Activated naive CD8-positive, alpha-beta T cell treated with anti-CD3 and anti-CD28 coated beads, Interleukin-2, amount 50 U/mL, for 16 hours (primary cell): ENCODE data around the gene GTF2IRD1.
"Not testable (repeated sequence)": the region's sequence is repeated elsewhere in the genome, so short reads cannot be mapped to it uniquely, and the experiment has no call there.

Source experiments
- DNase-seq: peaks from one replicate; pipeline ENCODE4 v3.0.0-alpha.2; 2020; ENCODE audit warnings: low read depth, low spot score

Gene GTF2IRD1

GRCh38 chr7:74599244-74599643 lies 145.5 kb downstream of the GTF2IRD1 start:
- DNase-seq = no peak

DNA sequence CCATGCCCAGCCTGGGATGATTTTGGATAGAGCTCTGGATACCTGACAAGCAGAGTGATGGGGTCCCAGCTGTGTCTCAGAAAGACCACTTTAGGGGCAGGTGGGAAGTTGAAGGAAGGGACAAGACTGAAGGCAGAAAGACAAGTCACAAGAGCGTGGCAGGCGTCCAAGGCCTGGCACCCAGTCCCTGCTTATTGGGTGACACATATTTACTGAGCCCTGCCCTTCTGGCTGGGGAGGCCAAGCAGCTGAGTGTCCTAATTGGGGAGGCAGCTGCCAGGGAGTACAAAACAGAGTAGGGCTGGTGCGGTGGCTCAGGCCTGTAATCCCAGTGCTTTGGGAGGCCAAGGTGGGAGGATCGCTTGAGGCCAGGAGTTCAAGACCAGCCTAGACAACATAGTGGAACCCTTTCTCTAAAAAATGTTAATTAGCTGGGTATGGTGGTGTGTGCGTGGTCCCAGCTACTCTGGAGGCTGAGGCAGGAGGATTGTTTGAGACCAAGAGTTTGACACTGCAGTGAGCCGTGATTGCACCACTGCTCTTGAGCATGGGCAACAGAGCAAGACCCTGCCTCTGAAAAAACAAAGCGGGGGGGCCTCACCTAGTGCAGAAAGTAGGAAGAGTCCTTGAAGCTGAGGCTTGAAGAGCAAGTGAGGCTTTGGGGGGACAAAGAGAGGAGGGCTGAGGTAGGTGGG lies 150.8 kb downstream of the GTF2IRD1 start:
- no peak for DNase-seq

GRCh38 chr7:74606101-74606908 lies 152.6 kb downstream of the GTF2IRD1 start:
- DNase-seq = peak; percentile 6

- no peak for DNase-seq
These were observed 153.3 kb downstream of the GTF2IRD1 start for GRCh38 chr7:74606909-74607510.

GRCh38 chr7:74612015-74612829 lies 158.5 kb downstream of the GTF2IRD1 start:
- no peak for DNase-seq

- DNase-seq = no peak
These were observed 162.5 kb downstream of the GTF2IRD1 start for GRCh38 chr7:74615933-74616780.

- no peak for DNase-seq
These were observed 163.6 kb downstream of the GTF2IRD1 start for GRCh38 chr7:74617180-74617744.

DNA sequence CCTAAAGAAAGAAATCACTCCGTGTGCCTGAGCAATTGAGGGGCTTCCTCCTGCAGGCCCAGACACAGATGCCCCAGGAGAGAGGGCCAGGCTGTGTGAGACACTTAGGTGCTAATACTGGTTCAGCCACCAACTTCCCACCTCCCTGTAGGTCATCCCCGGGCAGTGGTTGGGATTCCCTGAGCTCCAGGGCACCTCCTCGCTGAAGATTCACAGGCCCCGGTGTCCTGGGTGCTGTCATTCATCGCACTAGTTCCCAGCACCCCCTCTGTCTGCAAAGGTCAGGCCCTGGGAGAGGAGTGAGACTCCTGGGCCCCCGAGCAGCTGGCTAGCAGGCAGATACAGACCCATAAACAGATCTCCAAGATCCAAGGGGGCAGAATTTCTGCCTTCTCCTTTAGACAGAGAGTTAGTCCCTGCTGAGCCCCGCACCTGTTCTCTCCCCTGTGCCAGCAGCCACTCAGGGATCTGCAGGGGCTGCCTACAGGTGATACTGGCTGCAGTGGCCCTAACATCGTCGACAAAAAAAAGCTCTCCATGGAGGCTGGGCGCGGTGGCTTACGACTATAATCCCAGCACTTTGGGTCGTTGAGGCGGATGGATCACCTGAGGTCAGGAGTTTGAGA lies 165.6 kb downstream of the GTF2IRD1 start:
- no peak for DNase-seq

GRCh38 chr7:74622228-74622749 lies 168.6 kb downstream of the GTF2IRD1 start:
- no peak for DNase-seq

- no peak for DNase-seq
These were observed 169.4 kb downstream of the GTF2IRD1 start for GRCh38 chr7:74623135-74623534.

DNA sequence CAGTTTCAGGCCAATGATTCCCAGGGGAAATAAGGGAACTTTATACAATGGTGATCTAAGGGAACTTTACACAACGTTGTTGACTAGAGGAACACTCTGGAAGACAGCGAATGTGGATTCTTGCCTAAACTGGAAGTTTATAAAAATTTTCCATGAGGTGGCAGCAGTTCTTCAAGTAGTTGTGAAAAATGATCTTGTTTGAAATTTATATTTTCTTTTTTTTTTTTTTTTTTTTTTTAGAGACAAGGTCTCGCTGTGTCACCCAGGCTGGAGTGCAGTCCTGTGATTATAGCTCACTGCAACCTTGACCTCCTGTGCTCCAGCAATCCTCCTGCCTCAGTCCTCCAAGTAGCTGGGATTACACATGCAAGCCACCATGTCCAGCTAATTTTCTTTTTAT lies 171.7 kb downstream of the GTF2IRD1 start:
- no peak for DNase-seq

DNA sequence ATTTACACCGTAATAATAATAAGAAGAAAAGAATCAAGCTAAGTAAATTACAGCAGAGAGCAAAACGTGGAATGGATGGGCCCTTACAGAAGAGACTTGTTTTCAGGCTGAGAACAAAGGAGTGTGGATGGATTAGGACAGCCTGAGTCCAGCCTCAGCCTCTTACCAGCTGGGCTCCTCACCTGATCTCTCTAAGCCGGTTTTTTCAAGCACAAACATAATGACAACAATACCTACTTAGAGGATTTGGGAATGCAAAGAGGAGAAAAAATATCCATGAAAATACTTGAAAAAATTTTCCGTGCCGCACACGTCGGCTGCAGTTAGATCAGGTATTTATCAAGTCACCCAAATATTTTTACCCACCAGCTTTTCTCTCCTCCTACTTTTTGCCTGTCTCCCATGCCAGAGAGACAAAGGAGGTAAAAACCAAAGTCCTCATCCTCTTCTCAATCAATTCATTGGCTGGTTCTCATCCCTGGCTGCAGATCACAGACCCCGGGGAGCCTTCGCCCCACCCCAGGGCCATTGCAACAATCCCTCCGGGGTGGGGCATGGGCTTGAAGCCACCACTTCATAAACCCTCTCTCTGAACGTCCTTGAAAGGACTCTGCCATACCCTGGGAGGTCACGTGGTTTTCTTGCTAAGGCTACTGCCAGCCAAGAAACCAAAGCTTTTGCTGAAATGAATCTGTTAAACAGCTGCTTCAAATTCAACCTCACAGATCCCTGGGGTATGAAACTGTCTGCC lies 174.1 kb downstream of the GTF2IRD1 start:
- DNase-seq = no peak

- DNase-seq = no peak
These were observed 178.8 kb downstream of the GTF2IRD1 start for GRCh38 chr7:74632505-74632904.

- DNase-seq = no peak
These were observed 179.8 kb downstream of the GTF2IRD1 start for GRCh38 chr7:74633451-74633921.

- no peak for DNase-seq
These were observed 184.0 kb downstream of the GTF2IRD1 start for GRCh38 chr7:74637745-74638144.

- DNase-seq = peak; percentile 76
These were observed 196.3 kb downstream of the GTF2IRD1 start for GRCh38 chr7:74650055-74650454.

DNA sequence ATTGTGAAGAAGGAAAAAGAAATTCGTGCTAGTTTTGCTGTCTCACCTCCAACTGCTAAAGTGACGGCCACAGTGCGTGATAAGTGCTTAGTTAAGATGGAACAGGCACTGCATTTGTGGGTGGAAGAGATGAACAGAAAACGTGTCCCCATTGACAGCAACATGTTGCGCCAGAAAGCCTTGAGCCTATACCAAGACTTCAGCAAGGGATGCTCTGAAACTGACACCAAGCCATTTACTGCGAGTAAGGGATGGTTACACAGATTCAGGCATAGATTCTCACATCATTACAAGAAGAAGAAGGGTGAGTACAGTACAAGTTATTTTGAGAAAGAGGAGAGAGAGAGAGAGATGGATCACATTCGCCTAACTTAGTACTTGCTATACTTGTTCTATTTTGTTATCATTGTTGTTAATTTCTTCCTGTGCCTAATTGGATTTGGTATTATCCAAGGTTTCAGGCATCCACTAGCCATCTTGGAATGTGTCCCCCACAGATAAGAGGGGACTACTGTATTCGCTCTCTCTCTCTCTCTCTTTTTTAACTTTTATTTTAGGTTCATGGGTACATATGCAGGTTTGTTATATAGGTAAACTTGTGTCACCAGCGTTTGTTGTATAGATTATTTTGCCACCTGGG lies 196.9 kb downstream of the GTF2IRD1 start:
- not testable (repeated sequence) for DNase-seq

DNA sequence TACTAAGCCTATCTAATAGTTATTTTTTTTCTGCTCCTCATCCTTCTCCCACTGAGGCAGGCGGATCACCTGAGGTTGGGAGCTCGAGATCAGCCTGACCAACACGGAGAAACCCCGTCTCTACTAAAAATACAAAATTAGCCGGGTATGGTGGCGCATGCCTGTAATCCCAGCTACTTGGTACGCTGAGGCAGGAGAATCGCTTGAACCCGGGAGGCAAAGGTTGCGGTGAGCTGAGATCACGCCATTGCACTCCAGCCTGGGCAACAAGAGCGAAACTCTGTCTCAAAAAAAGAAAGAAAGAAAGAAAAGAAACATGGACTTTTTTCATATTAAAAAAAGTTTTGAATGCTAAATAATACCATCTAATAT lies 197.4 kb downstream of the GTF2IRD1 start:
- not testable (repeated sequence) for DNase-seq
